Anterior cingulate cortex (tissue), 58 donors: ENCODE data around the gene ZFY.
"Not testable (repeated sequence)": the region's sequence is repeated elsewhere in the genome, so short reads cannot be mapped to it uniquely, and the experiment has no call there.

Source experiments
- DNase-seq, 58 donors: peaks; one replicate each; lab custom pipeline; 2025; lab: John Stamatoyannopoulos, UW

The ZFY gene

GRCh38 chrY:2972708-2973107 is 37.5 kb downstream of the ZFY start:
- no peak for DNase-seq

GRCh38 chrY:2973110-2973751 is 38.0 kb downstream of the ZFY start:
- no peak for DNase-seq

GRCh38 chrY:2979283-2979682 is 44.1 kb downstream of the ZFY start:
- DNase-seq, result no peak

GRCh38 chrY:2984491-2984890 is 49.3 kb downstream of the ZFY start:
- no peak for DNase-seq

- not testable (repeated sequence) for DNase-seq
Measured at GRCh38 chrY:2987178-2987577, 52.0 kb downstream of the ZFY start.

GRCh38 chrY:2997369-2997768 is 62.2 kb downstream of the ZFY start:
- DNase-seq, result not testable (repeated sequence)

- DNase-seq, result no peak
Measured at GRCh38 chrY:3002190-3002589, 67.0 kb downstream of the ZFY start.

- peak in 6 of 58 donors; percentile 0 to 4 (median 0) for DNase-seq
Measured at GRCh38 chrY:3002680-3003515, 67.7 kb downstream of the ZFY start.

- no peak for DNase-seq
Measured at GRCh38 chrY:3003516-3003830, 68.3 kb downstream of the ZFY start.

GRCh38 chrY:3003846-3004245 is 68.7 kb downstream of the ZFY start:
- no peak for DNase-seq

- not testable (repeated sequence) for DNase-seq
Measured at GRCh38 chrY:3006031-3006430, 70.8 kb downstream of the ZFY start.

- DNase-seq, result no peak
Measured at GRCh38 chrY:3007967-3008366, 72.8 kb downstream of the ZFY start.

GRCh38 chrY:3012226-3012625 is 77.0 kb downstream of the ZFY start:
- no peak for DNase-seq

GRCh38 chrY:3016594-3016993 is 81.4 kb downstream of the ZFY start:
- no peak for DNase-seq

- no peak for DNase-seq
Measured at GRCh38 chrY:3018546-3018945, 83.4 kb downstream of the ZFY start.

GRCh38 chrY:3019584-3019983 is 84.4 kb downstream of the ZFY start:
- no peak for DNase-seq

GRCh38 chrY:3021176-3021575 is 86.0 kb downstream of the ZFY start:
- DNase-seq, result peak in 2 of 58 donors; percentile 0

- no peak for DNase-seq
Measured at GRCh38 chrY:3023606-3024005, 88.4 kb downstream of the ZFY start.

GRCh38 chrY:3025357-3025756 is 90.2 kb downstream of the ZFY start:
- DNase-seq, result no peak
